Mesothelial cell of epicardium (in vitro differentiated cells): ENCODE results near the gene ARL3. TPM values are rescaled to one million over a fixed set of nuclear protein-coding genes. Genes with fewer than 3 reads are reported as not detected.

Source experiments
- DNase-seq, 2 experiments: peaks; one replicate each; pipeline ENCODE4 v3.0.0; 2021; ENCODE audit warnings: low spot score in 2 of 2; ENCODE audit not compliant: unreplicated experiment in 2 of 2
- H3K27ac Mint-ChIP-seq: 2 replicates; pipeline ENCODE4 v1.8.0; 2021; ENCODE audit warnings: mixed read lengths
- H3K27me3 Mint-ChIP-seq: 2 replicates; pipeline ENCODE4 v1.8.0; 2021; ENCODE audit warnings: low read depth, mixed read lengths
- H3K36me3 Mint-ChIP-seq: 2 replicates; pipeline ENCODE4 v1.8.0; 2021; ENCODE audit warnings: mixed read lengths
- H3K4me1 Mint-ChIP-seq: 2 replicates; pipeline ENCODE4 v1.8.0; 2021; ENCODE audit warnings: mixed read lengths
- H3K4me3 Mint-ChIP-seq: 2 replicates; pipeline ENCODE4 v1.8.0; 2021; ENCODE audit warnings: mild to moderate bottlenecking, moderate library complexity, mixed read lengths
- H3K9me3 Mint-ChIP-seq: 2 replicates; pipeline ENCODE4 v1.8.0; 2021; ENCODE audit warnings: mixed read lengths
- CTCF ChIP-seq: fragments of 200-600 bp; sonication (generic); IDR thresholded peaks from one replicate; pipeline ENCODE4 v1.5.0; 2021; ENCODE audit warnings: antibody characterized with exemption; ENCODE audit not compliant: unreplicated experiment
- total RNA-seq: library from RNA; stranded (reverse); gene quantifications from 3 replicates; pipeline ENCODE4 v1.2.1, GENCODE V29; 2021

Gene ARL3
- total RNA-seq, 1 donor from 2014 or later, result 13.9 TPM

GRCh38 chr10:102691285-102692066 lies 22.7 kb downstream of the ARL3 start:
- H3K27ac Mint-ChIP-seq, result peak overlapping the region; percentile 79

GRCh38 chr10:102683736-102684135 lies 30.5 kb downstream of the ARL3 start:
- peak overlapping the region; percentile 55 for H3K27ac Mint-ChIP-seq
- H3K4me1 Mint-ChIP-seq, result peaks cover 21% of the 10 kb centered on the region
- H3K36me3 Mint-ChIP-seq, result peaks cover 25% of the 10 kb centered on the region
- H3K9me3 Mint-ChIP-seq, result no peaks in the 10 kb centered on the region
- TF ChIP-seq CTCF, result no peak
- DNase-seq, result no peak
- H3K27me3 Mint-ChIP-seq, result no peaks in the 10 kb centered on the region
- H3K4me3 Mint-ChIP-seq, result no peak overlapping the region

More at GRCh38 chr10:102691285-102692066, 22.7 kb downstream of the ARL3 start:
- DNase-seq, result no peak
- H3K27me3 Mint-ChIP-seq, result no peaks in the 10 kb centered on the region
- peaks cover 17% of the 10 kb centered on the region for H3K36me3 Mint-ChIP-seq
- H3K4me3 Mint-ChIP-seq, result no peak overlapping the region
- no peak for TF ChIP-seq CTCF
- H3K4me1 Mint-ChIP-seq, result no peaks in the 10 kb centered on the region
- H3K9me3 Mint-ChIP-seq, result no peaks in the 10 kb centered on the region

GRCh38 chr10:102682981-102683380 lies 31.2 kb downstream of the ARL3 start:
- Mint-ChIP-seq H3K36me3 (peaks cover 24% of the 10 kb centered on the region), H3K4me1 (peaks cover 29% of the 10 kb centered on the region), H3K9me3 (no peaks in the 10 kb centered on the region), H3K27me3 (no peaks in the 10 kb centered on the region), H3K4me3 (no peak overlapping the region), H3K27ac (peak overlapping the region; percentile 77)
- no peak for TF ChIP-seq CTCF
- DNase-seq, result no peak

GRCh38 chr10:102682416-102682815 lies 31.8 kb downstream of the ARL3 start:
- Mint-ChIP-seq H3K4me3 (no peak overlapping the region), H3K4me1 (peaks cover 35% of the 10 kb centered on the region), H3K36me3 (peaks cover 19% of the 10 kb centered on the region), H3K27me3 (no peaks in the 10 kb centered on the region), H3K27ac (peak overlapping the region; percentile 7), H3K9me3 (no peaks in the 10 kb centered on the region)
- DNase-seq, result no peak
- no peak for TF ChIP-seq CTCF

- Mint-ChIP-seq H3K9me3 (no peaks in the 10 kb centered on the region), H3K27ac (peak overlapping the region; percentile 5), H3K27me3 (no peaks in the 10 kb centered on the region), H3K36me3 (peaks cover 19% of the 10 kb centered on the region), H3K4me3 (no peak overlapping the region), H3K4me1 (peaks cover 42% of the 10 kb centered on the region)
- TF ChIP-seq CTCF, result no peak
- DNase-seq, result no peak
Measured at GRCh38 chr10:102681696-102682095, 32.5 kb downstream of the ARL3 start.
